ENCODE measurements around the gene SFSWAP. TPM values are rescaled to one million over a fixed set of nuclear protein-coding genes. Genes with fewer than 3 reads are reported as not detected.

Gene SFSWAP
- total RNA-seq, 1 donor from 2014 or later = 46.9 TPM

- no peaks in the 10 kb centered on the region for H3K4me1 ChIP-seq
- no peak overlapping the region for H3K4me3 ChIP-seq
- peaks cover 96% of the 10 kb centered on the region for H3K36me3 ChIP-seq
- DNase-seq = no peak
- TF ChIP-seq CTCF (IDR thresholded peaks at IDR 0.05) = no peak
- no peaks in the 10 kb centered on the region for H3K9me3 ChIP-seq
- no peak for ATAC-seq
- no peaks in the 10 kb centered on the region for H3K27me3 ChIP-seq (ENCODE audit: low read depth)
- intact Hi-C loops (cut with DNase I) = no loop called here
- H3K27ac ChIP-seq = no peak overlapping the region
These were observed 78.7 kb downstream of the SFSWAP start for GRCh38 chr12:131789638-131790037.

GRCh38 chr12:131793243-131794022, 82.5 kb downstream of the SFSWAP start:
- H3K4me1 ChIP-seq = peaks cover 4% of the 10 kb centered on the region
- DNase-seq = no peak
- no peaks in the 10 kb centered on the region for H3K27me3 ChIP-seq (ENCODE audit: low read depth)
- intact Hi-C loops (cut with DNase I) = no loop called here
- ATAC-seq = no peak
- no peak overlapping the region for H3K27ac ChIP-seq
- no peaks in the 10 kb centered on the region for H3K9me3 ChIP-seq
- no peak overlapping the region for H3K4me3 ChIP-seq
- H3K36me3 ChIP-seq = peaks cover 80% of the 10 kb centered on the region
- no peak for TF ChIP-seq CTCF (IDR thresholded peaks at IDR 0.05)

GRCh38 chr12:131794061-131794460, 83.2 kb downstream of the SFSWAP start:
- H3K36me3 ChIP-seq = peaks cover 80% of the 10 kb centered on the region
- TF ChIP-seq CTCF (IDR thresholded peaks at IDR 0.05) = no peak
- ATAC-seq (no peak), DNase-seq (no peak)
- no peak overlapping the region for H3K4me3 ChIP-seq
- H3K9me3 ChIP-seq = no peaks in the 10 kb centered on the region
- H3K27me3 ChIP-seq (ENCODE audit: low read depth) = no peaks in the 10 kb centered on the region
- no peak overlapping the region for H3K27ac ChIP-seq
- intact Hi-C loops (cut with DNase I) = no loop called here
- H3K4me1 ChIP-seq = peaks cover 4% of the 10 kb centered on the region

- intact Hi-C loops (cut with DNase I) = no loop called here
- Histone ChIP-seq H3K9me3 (no peaks in the 10 kb centered on the region), H3K4me1 (peaks cover 4% of the 10 kb centered on the region), H3K36me3 (peaks cover 80% of the 10 kb centered on the region), H3K27ac (no peak overlapping the region), H3K27me3 (ENCODE audit: low read depth) (no peaks in the 10 kb centered on the region), H3K4me3 (no peak overlapping the region)
- ATAC-seq = no peak
- DNase-seq = no peak
- no peak for TF ChIP-seq CTCF (IDR thresholded peaks at IDR 0.05)
These were observed 83.7 kb downstream of the SFSWAP start for GRCh38 chr12:131794573-131794972.

GRCh38 chr12:131795064-131795463, 84.2 kb downstream of the SFSWAP start:
- H3K4me3 ChIP-seq = no peak overlapping the region
- H3K9me3 ChIP-seq = no peaks in the 10 kb centered on the region
- peaks cover 4% of the 10 kb centered on the region for H3K4me1 ChIP-seq
- TF ChIP-seq CTCF (IDR thresholded peaks at IDR 0.05) = no peak
- intact Hi-C loops (cut with DNase I) = no loop called here
- no peaks in the 10 kb centered on the region for H3K27me3 ChIP-seq (ENCODE audit: low read depth)
- DNase-seq (no peak), ATAC-seq (no peak)
- H3K27ac ChIP-seq = no peak overlapping the region
- peaks cover 80% of the 10 kb centered on the region for H3K36me3 ChIP-seq
